KOPT-K1 (cell line): ENCODE results near the gene TFAP2E.
"Not testable (repeated sequence)": the region's sequence is repeated elsewhere in the genome, so short reads cannot be mapped to it uniquely, and the experiment has no call there.

Experiments used
- H3K27ac ChIP-seq: fragments of 200-600 bp; sonication (generic); 2 replicates; pipeline ENCODE4 v1.5.1; 2016; ENCODE audit warnings: antibody characterized with exemption, mild to moderate bottlenecking, low read depth, low read length; ENCODE audit not compliant: poor library complexity, severe bottlenecking
- H3K36me3 ChIP-seq: fragments of 200-600 bp; sonication (generic); 2 replicates; pipeline ENCODE4 v1.5.1; 2017; ENCODE audit warnings: antibody characterized with exemption, mild to moderate bottlenecking, low read length, moderate library complexity; ENCODE audit not compliant: insufficient read depth
- H3K9me3 ChIP-seq: fragments of 200-600 bp; sonication (generic); 2 replicates; pipeline ENCODE4 v1.5.1; 2017; ENCODE audit warnings: antibody characterized with exemption, low read length, mild to moderate bottlenecking; ENCODE audit not compliant: insufficient read depth, poor library complexity, severe bottlenecking

TFAP2E gene

DNA sequence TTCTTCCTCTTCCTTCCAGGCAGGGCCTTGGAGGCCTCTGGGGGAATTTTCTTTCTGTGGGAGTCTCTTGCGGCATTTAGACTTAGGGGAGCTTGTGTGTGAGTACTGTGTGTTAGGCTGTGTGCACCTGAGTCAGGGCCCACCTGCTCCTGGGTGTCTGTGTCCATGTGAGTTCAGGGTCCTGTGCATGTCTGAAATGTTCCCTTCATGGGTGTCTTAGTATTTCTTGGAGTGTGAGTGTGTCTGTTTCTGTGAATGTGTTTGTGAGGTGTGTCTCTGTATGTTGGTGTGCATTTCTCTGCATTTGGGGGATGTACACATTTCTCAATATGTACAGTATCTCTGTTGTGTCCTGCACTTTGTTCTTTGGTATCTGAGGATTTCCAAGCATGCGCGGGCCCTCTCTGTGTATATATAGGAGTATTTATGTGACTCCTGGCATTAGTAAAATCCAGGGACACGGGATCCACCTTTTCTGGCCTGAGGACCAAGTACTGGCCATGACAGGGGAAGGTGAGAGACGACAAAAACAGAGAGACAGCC, 2.4 kb downstream of the TFAP2E start:
- Histone ChIP-seq H3K27ac (peak overlapping the region; percentile 88), H3K36me3 (no peaks in the 10 kb centered on the region), H3K9me3 (no peaks in the 10 kb centered on the region)

DNA sequence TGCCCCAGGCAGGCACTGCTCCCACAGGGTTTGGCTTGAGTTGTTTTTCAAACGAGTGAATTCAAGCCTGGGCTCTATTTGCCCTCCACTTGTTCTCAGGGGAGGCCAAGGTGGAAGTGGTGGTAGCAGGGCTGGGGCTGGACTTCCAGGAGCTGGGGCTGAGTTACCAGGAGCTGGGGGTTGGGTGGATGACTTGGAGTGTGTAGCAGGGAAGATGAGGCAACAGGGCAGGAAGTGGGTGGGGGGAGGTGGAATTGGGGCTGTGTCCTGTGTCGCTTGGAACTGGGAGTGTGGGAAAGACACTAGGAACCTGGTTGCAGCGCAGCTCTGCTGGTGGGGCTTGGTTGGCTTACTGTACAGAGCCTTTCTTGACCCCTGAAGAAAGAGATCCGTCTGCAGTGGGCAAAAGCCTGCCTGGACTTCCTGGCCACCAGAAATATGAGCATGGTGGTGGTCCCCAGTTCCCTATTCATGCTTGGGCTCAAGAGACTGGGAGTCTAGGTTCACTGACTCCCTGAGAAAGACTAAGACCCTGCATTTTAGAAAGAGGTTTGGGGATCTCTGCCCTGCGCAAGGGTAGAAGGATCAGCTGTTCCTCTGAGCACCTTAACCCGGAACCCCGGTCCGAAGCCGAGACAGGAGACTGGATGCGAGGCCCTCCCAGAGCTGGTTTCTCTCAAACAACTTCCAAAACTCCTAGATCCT, 3.1 kb downstream of the TFAP2E start:
- Histone ChIP-seq H3K27ac (peak overlapping the region; percentile 88), H3K36me3 (no peaks in the 10 kb centered on the region), H3K9me3 (no peaks in the 10 kb centered on the region)

GRCh38 chr1:35576766-35577070, 3.6 kb downstream of the TFAP2E start:
- H3K36me3 ChIP-seq, H3K9me3 ChIP-seq: not testable (repeated sequence)
- peak overlapping the region; percentile 88 for H3K27ac ChIP-seq

DNA sequence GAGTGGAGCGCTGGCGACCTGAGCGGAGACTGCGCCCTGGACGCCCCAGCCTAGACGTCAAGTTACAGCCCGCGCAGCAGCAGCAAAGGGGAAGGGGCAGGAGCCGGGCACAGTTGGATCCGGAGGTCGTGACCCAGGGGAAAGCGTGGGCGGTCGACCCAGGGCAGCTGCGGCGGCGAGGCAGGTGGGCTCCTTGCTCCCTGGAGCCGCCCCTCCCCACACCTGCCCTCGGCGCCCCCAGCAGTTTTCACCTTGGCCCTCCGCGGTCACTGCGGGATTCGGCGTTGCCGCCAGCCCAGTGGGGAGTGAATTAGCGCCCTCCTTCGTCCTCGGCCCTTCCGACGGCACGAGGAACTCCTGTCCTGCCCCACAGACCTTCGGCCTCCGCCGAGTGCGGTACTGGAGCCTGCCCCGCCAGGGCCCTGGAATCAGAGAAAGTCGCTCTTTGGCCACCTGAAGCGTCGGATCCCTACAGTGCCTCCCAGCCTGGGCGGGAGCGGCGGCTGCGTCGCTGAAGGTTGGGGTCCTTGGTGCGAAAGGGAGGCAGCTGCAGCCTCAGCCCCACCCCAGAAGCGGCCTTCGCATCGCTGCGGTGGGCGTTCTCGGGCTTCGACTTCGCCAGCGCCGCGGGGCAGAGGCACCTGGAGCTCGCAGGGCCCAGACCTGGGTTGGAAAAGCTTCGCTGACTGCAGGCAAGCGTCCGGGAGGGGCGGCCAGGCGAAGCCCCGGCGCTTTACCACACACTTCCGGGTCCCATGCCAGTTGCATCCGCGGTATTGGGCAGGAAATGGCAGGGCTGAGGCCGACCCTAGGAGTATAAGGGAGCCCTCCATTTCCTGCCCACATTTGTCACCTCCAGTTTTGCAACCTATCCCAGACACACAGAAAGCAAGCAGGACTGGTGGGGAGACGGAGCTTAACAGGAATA, 4.2 kb downstream of the TFAP2E start:
- Histone ChIP-seq H3K27ac (peak overlapping the region; percentile 88), H3K9me3 (no peaks in the 10 kb centered on the region), H3K36me3 (no peaks in the 10 kb centered on the region)

- Histone ChIP-seq H3K27ac (no peak overlapping the region), H3K36me3 (no peaks in the 10 kb centered on the region), H3K9me3 (no peaks in the 10 kb centered on the region)
Measured at GRCh38 chr1:35580949-35581388, 7.9 kb downstream of the TFAP2E start.

GRCh38 chr1:35581621-35582020, 8.5 kb downstream of the TFAP2E start:
- H3K9me3 ChIP-seq, H3K36me3 ChIP-seq, H3K27ac ChIP-seq: not testable (repeated sequence)

DNA sequence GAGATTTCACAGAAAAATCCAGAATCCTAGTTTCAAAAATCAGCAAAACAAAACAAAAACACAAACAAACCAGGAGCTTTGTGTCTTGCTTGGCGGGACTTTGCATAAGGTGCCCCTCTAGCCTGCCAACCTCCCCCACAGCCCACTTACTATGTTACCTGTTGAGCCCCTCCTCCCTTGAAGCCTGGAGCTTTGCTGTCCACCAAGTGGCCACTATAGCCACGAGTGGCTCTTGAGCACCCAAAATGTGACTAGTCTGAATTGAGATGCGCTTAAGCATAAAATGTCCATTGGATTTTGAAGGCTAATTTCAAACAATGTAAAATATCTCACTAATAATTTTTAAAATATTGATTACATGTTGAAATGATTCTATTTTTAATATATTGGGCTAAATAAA, 12.2 kb downstream of the TFAP2E start:
- no peak overlapping the region for H3K27ac ChIP-seq
- H3K36me3 ChIP-seq: peaks cover 7% of the 10 kb centered on the region; the same call in 1 of the 2 replicates
- H3K9me3 ChIP-seq: no peaks in the 10 kb centered on the region

DNA sequence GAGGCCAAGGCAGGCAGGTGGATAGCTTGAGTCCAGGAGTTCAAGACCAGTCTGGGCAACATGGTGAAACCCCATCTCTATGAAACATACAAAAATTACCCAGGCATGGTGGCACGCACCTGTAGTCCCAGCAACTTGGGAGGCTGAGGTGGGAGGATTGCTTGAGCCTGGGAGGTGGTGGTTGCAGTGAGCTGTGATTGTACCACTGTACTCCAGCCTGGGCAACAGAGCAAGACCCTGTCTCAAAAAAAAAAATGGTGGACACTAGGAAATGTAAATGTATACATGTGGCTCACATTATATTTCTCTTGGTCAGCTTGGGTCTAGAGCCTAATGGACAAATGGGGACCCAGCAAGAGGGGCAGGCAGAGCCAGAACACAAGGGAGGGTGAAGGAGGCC, 12.7 kb downstream of the TFAP2E start:
- not testable (repeated sequence) for H3K27ac ChIP-seq, H3K9me3 ChIP-seq
- peaks cover 12% of the 10 kb centered on the region; the same call in 1 of the 2 replicates for H3K36me3 ChIP-seq

DNA sequence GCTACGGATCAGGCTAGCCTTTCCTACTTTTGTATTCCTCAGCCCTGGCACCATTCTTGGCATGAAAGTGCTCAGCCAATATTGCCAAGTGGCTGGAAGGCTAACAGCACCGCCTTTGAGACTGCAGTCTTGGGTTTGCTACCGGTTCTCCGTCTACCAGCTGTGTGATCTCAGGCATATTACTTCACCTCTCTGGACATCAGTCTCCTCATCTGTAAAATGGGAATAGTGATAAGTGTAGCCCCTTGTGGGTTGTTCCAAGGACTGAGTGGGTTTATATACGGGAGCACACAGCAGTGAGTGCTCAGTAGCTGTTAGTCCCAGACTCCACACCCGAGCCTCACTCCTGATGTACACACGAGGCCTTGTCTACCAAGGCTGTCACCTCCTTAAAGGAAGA, 13.7 kb downstream of the TFAP2E start:
- no peak overlapping the region for H3K27ac ChIP-seq
- no peaks in the 10 kb centered on the region for H3K9me3 ChIP-seq
- peaks cover 19% of the 10 kb centered on the region; the same call in 1 of the 2 replicates for H3K36me3 ChIP-seq

- Histone ChIP-seq H3K36me3 (peaks cover 19% of the 10 kb centered on the region; the same call in 1 of the 2 replicates), H3K27ac (no peak overlapping the region), H3K9me3 (no peaks in the 10 kb centered on the region)
Measured at GRCh38 chr1:35587736-35588135, 14.6 kb downstream of the TFAP2E start.

- Histone ChIP-seq H3K27ac (no peak overlapping the region), H3K9me3 (no peaks in the 10 kb centered on the region), H3K36me3 (peaks cover 19% of the 10 kb centered on the region; the same call in 1 of the 2 replicates)
Measured at GRCh38 chr1:35588197-35588910, 15.2 kb downstream of the TFAP2E start.

- Histone ChIP-seq H3K9me3 (no peaks in the 10 kb centered on the region), H3K27ac (no peak overlapping the region), H3K36me3 (peaks cover 19% of the 10 kb centered on the region; the same call in 1 of the 2 replicates)
Measured at GRCh38 chr1:35589516-35590427, 16.7 kb downstream of the TFAP2E start.

GRCh38 chr1:35590476-35591040, 17.4 kb downstream of the TFAP2E start:
- peaks cover 22% of the 10 kb centered on the region; the same call in 1 of the 2 replicates for H3K36me3 ChIP-seq
- H3K9me3 ChIP-seq: no peaks in the 10 kb centered on the region
- H3K27ac ChIP-seq: no peak overlapping the region

DNA sequence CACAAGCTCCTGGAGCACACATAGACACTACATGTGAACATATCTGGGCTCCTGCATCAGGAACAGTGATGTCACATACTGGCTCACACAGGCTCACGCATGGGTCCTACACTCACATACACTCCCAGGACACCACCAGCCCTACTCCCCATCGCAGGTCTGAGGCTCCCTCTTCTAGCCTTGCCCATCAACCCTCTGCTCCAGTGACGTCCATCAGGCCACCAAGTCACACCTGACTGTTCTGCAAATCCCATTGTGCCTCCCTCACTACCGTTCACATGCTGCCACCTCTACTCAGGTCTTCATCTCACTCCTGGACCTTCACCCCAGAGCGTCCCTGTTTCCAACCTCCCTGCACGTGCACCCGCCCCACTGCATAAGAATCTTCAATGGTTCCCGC, 18.1 kb downstream of the TFAP2E start:
- Histone ChIP-seq H3K9me3 (no peaks in the 10 kb centered on the region), H3K27ac (no peak overlapping the region)

More for the DNA sequence above, 18.1 kb downstream of the TFAP2E start:
- H3K36me3 ChIP-seq: peaks cover 27% of the 10 kb centered on the region; the same call in 1 of the 2 replicates
